H9 (cell line): ENCODE data around the gene PACSIN2. TPM values are rescaled to one million over a fixed set of nuclear protein-coding genes. Genes with fewer than 3 reads are reported as not detected.

ENCODE experiments used
- DNase-seq: peaks from one replicate; pipeline ENCODE4 v3.0.0-alpha.2; 2017
- H2AFZ ChIP-seq: one replicate; pipeline ENCODE4 v1.6.1; 2013; ENCODE audit warnings: mild to moderate bottlenecking, low read length, control low read depth, moderate library complexity
- H2AK5ac ChIP-seq: 2 replicates; pipeline ENCODE4 v1.6.1; 2013; ENCODE audit warnings: low read length, control low read depth, mixed read lengths; ENCODE audit not compliant: insufficient read length
- H2BK120ac ChIP-seq: one replicate; pipeline ENCODE4 v1.6.1; 2013; ENCODE audit warnings: low read depth, mild to moderate bottlenecking, low read length, control low read depth, inconsistent platforms; ENCODE audit not compliant: poor library complexity, severe bottlenecking
- H2BK12ac ChIP-seq: 2 replicates; pipeline ENCODE4 v1.6.1; 2013; ENCODE audit warnings: low read length, control low read depth, mixed read lengths, low read depth; ENCODE audit not compliant: insufficient read length
- H2BK15ac ChIP-seq: 2 replicates; pipeline ENCODE4 v1.6.1; 2013; ENCODE audit warnings: low read depth, low read length, control low read depth
- H2BK20ac ChIP-seq: one replicate; pipeline ENCODE4 v1.6.1; 2013; ENCODE audit warnings: low read depth, mild to moderate bottlenecking, low read length, control low read depth, inconsistent platforms; ENCODE audit not compliant: poor library complexity, severe bottlenecking
- H2BK5ac ChIP-seq: 2 replicates; pipeline ENCODE4 v1.6.1; 2013; ENCODE audit warnings: low read length, control low read depth, mixed read lengths; ENCODE audit not compliant: insufficient read length
- H3K14ac ChIP-seq: 2 replicates; pipeline ENCODE4 v1.6.1; 2013; ENCODE audit warnings: low read length, control low read depth; ENCODE audit not compliant: insufficient read depth
- H3K18ac ChIP-seq: 2 replicates; pipeline ENCODE4 v1.6.1; 2013; ENCODE audit warnings: low read depth, mild to moderate bottlenecking, mixed read lengths, low read length, control low read depth; ENCODE audit not compliant: insufficient read length
- H3K23ac ChIP-seq: 2 replicates; pipeline ENCODE4 v1.6.1; 2013; ENCODE audit warnings: low read length, control low read depth, mixed read lengths, low read depth; ENCODE audit not compliant: insufficient read length
- H3K23me2 ChIP-seq: 2 replicates; pipeline ENCODE4 v1.6.1; 2013; ENCODE audit warnings: low read depth, mild to moderate bottlenecking, mixed read lengths, low read length, control low read depth; ENCODE audit not compliant: insufficient read length, poor library complexity, severe bottlenecking
- H3K27ac ChIP-seq: 2 replicates; pipeline ENCODE4 v1.5.1; 2013; ENCODE audit warnings: low read length, control low read depth, mixed read lengths, low read depth; ENCODE audit not compliant: insufficient read length
- H3K27me3 ChIP-seq: 2 replicates; pipeline ENCODE4 v1.6.1; 2013; ENCODE audit warnings: low read length, control low read depth, inconsistent platforms; ENCODE audit not compliant: insufficient read depth
- H3K4ac ChIP-seq: 2 replicates; pipeline ENCODE4 v1.6.1; 2013; ENCODE audit warnings: low read depth, mild to moderate bottlenecking, control low read depth, inconsistent platforms, low read length, moderate library complexity
- H3K4me1 ChIP-seq: 2 replicates; pipeline ENCODE4 v1.6.1; 2013; ENCODE audit warnings: low read length, control low read depth, inconsistent platforms; ENCODE audit not compliant: insufficient read depth
- H3K4me2 ChIP-seq: 2 replicates; pipeline ENCODE4 v1.6.1; 2013; ENCODE audit warnings: low read length, control low read depth, mixed read lengths; ENCODE audit not compliant: insufficient read length, insufficient read depth
- H3K56ac ChIP-seq: 2 replicates; pipeline ENCODE4 v1.6.1; 2013; ENCODE audit warnings: low read depth, mild to moderate bottlenecking, mixed read lengths, low read length, control low read depth; ENCODE audit not compliant: insufficient read length
- H3K79me1 ChIP-seq: 2 replicates; pipeline ENCODE4 v1.6.1; 2013; ENCODE audit warnings: low read depth, mild to moderate bottlenecking, moderate library complexity, low read length, control low read depth, inconsistent platforms; ENCODE audit not compliant: insufficient read depth, poor library complexity, severe bottlenecking
- H3K79me2 ChIP-seq: 2 replicates; pipeline ENCODE4 v1.6.1; 2013; ENCODE audit warnings: low read length, control low read depth, inconsistent platforms; ENCODE audit not compliant: insufficient read depth
- H3K9ac ChIP-seq: 2 replicates; pipeline ENCODE4 v1.6.1; 2013; ENCODE audit warnings: low read length, control low read depth, mixed read lengths; ENCODE audit not compliant: insufficient read length; ENCODE audit errors: extremely low read depth
- H3K9me3 ChIP-seq: one replicate; pipeline ENCODE4 v1.6.1; 2013; ENCODE audit warnings: low read depth, low read length, inconsistent platforms; ENCODE audit not compliant: control insufficient read depth
- H3T11ph ChIP-seq: one replicate; pipeline ENCODE4 v1.6.1; 2013; ENCODE audit warnings: mild to moderate bottlenecking, low read length, control low read depth, inconsistent platforms
- H4K20me1 ChIP-seq: one replicate; pipeline ENCODE4 v1.6.1; 2013; ENCODE audit not compliant: control insufficient read depth, insufficient read length, insufficient read depth
- H4K5ac ChIP-seq: 2 replicates; pipeline ENCODE4 v1.6.1; 2013; ENCODE audit warnings: low read depth, mild to moderate bottlenecking, mixed read lengths, low read length, control low read depth; ENCODE audit not compliant: insufficient read length
- H4K8ac ChIP-seq: replicated peaks from 2 replicates; pipeline ENCODE4 v1.6.1; 2013; ENCODE audit warnings: low read length, control low read depth, mixed read lengths, low read depth; ENCODE audit not compliant: insufficient read length
- H4K91ac ChIP-seq: 2 replicates; pipeline ENCODE4 v1.6.1; 2013; ENCODE audit warnings: low read depth, mild to moderate bottlenecking, moderate library complexity, mixed read lengths, low read length, control low read depth; ENCODE audit not compliant: insufficient read length
- H3K27ac Mint-ChIP-seq, 3 experiments: 2 replicates in 2 of 3; 3 replicates in 1 of 3; pipeline ENCODE4 v1.8.0; 2020 to 2021; ENCODE audit warnings: mixed read lengths in 3 of 3, mild to moderate bottlenecking in 1 of 3, moderate library complexity in 1 of 3
- H3K27me3 Mint-ChIP-seq: 2 replicates; pipeline ENCODE4 v1.8.0; 2021; ENCODE audit warnings: low read depth, mild to moderate bottlenecking, moderate library complexity, mixed read lengths
- H3K36me3 Mint-ChIP-seq, 3 experiments: 2 replicates in 2 of 3; 3 replicates in 1 of 3; pipeline ENCODE4 v1.8.0; 2020 to 2021; ENCODE audit warnings: low read depth in 3 of 3, mixed read lengths in 3 of 3; ENCODE audit not compliant: insufficient read depth in 1 of 3
- H3K4me1 Mint-ChIP-seq, 2 experiments: 2 replicates each; pipeline ENCODE4 v1.8.0; 2020; ENCODE audit warnings: mixed read lengths in 2 of 2
- H3K4me3 Mint-ChIP-seq, 2 experiments: 2 replicates in 1 of 2; 3 replicates in 1 of 2; pipeline ENCODE4 v1.8.0; 2020 to 2021; ENCODE audit warnings: mild to moderate bottlenecking in 2 of 2, mixed read lengths in 2 of 2, moderate library complexity in 1 of 2
- H3K9me3 Mint-ChIP-seq, 2 experiments: 2 replicates in 1 of 2; 3 replicates in 1 of 2; pipeline ENCODE4 v1.8.0; 2020; ENCODE audit warnings: mild to moderate bottlenecking in 2 of 2, mixed read lengths in 2 of 2, moderate library complexity in 1 of 2
- WGBS: extraction: QIAGEN DNeasy Blood & Tissue Kit; methylation state at CpG from one replicate; pipeline ENCODE4 v1.1.7; 2013; ENCODE audit warnings: missing lambda C conversion rate, low lambda C conversion rate, mixed read lengths; ENCODE audit not compliant: insufficient read length; ENCODE audit errors: extremely low coverage; 5-methylcytosine and 5-hydroxymethylcytosine counted together
- total RNA-seq: library from RNA; stranded (reverse); gene quantifications from 2 replicates; pipeline ENCODE4 v1.2.1, GENCODE V29; 2021
- TF ChIP-seq, protein P1 (sequence below): fragments of 200-600 bp; sonication (generic); conservative IDR thresholded peaks from 3 replicates; pipeline ENCODE4 v1.8.0; 2021; ENCODE audit warnings: antibody characterized with exemption, mild to moderate bottlenecking

The PACSIN2 gene
- total RNA-seq, 1 experiment from 2014 or later: 62.3 TPM

GRCh38 chr22:42919199-42919598 is 95.8 kb downstream of the PACSIN2 start:
- Histone ChIP-seq H3K9ac (no peak overlapping the region), H2BK12ac (no peak overlapping the region), H3K27ac (no peak overlapping the region), H3K23me2 (no peaks in the 10 kb centered on the region), H4K8ac (no peak overlapping the region), H2BK120ac (no peak overlapping the region), H2BK15ac (no peak overlapping the region), H3K4me2 (no peak overlapping the region), H3K79me2 (peaks cover 2% of the 10 kb centered on the region; the same call in 1 of the 2 replicates), H3K4ac (no peak overlapping the region), H4K91ac (no peak overlapping the region), H3K56ac (no peak overlapping the region), H4K5ac (no peak overlapping the region), H2BK20ac (no peak overlapping the region), H3K23ac (no peak overlapping the region), H3K79me1 (no peaks in the 10 kb centered on the region), H2AK5ac (no peak overlapping the region), H4K20me1 (no peaks in the 10 kb centered on the region), H2BK5ac (no peak overlapping the region), H2AFZ (no peak overlapping the region), H3K14ac (no peak overlapping the region), H3K4me1 (peaks cover 4% of the 10 kb centered on the region; the same call in 1 of the 2 replicates), H3K27me3 (no peaks in the 10 kb centered on the region), H3T11ph (no peak overlapping the region), H3K18ac (no peak overlapping the region), H3K9me3 (no peaks in the 10 kb centered on the region)
- peaks cover 43 to 47% of the 10 kb centered on the region in 2 experiments for H3K4me1 Mint-ChIP-seq
- no peaks in the 10 kb centered on the region for H3K27me3 Mint-ChIP-seq
- TF ChIP-seq, protein P1, sequence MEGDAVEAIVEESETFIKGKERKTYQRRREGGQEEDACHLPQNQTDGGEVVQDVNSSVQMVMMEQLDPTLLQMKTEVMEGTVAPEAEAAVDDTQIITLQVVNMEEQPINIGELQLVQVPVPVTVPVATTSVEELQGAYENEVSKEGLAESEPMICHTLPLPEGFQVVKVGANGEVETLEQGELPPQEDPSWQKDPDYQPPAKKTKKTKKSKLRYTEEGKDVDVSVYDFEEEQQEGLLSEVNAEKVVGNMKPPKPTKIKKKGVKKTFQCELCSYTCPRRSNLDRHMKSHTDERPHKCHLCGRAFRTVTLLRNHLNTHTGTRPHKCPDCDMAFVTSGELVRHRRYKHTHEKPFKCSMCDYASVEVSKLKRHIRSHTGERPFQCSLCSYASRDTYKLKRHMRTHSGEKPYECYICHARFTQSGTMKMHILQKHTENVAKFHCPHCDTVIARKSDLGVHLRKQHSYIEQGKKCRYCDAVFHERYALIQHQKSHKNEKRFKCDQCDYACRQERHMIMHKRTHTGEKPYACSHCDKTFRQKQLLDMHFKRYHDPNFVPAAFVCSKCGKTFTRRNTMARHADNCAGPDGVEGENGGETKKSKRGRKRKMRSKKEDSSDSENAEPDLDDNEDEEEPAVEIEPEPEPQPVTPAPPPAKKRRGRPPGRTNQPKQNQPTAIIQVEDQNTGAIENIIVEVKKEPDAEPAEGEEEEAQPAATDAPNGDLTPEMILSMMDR: no peak
- no peaks in the 10 kb centered on the region for H3K9me3 Mint-ChIP-seq
- peaks cover 0 to 6% (median 3%) of the 10 kb centered on the region in 3 experiments; a peak in 3 of 7 replicates for H3K36me3 Mint-ChIP-seq
- H3K4me3 Mint-ChIP-seq: no peak overlapping the region
- no peak overlapping the region for H3K27ac Mint-ChIP-seq
- WGBS: no CpG with 5 or more reads among the region's 6 CpGs
- DNase-seq: no peak
